ENCODE measurements around the gene NF1. TPM values are rescaled to one million over a fixed set of nuclear protein-coding genes. Genes with fewer than 3 reads are reported as not detected.

The NF1 gene
- total and polyA plus RNA-seq, 4 donors, result 8.4 to 116 (median 25.5) TPM

- 94% methylated on average over 4 of the region's 4 CpGs for WGBS, 2 donors
- H3K9ac ChIP-seq (ENCODE audit: insufficient read depth in 1 of 2, low read length in 2 of 2), result no peak overlapping the region
- peaks cover 0 to 3% (median 0%) of the 10 kb centered on the region in 4 donors for H3K36me3 ChIP-seq (ENCODE audit: control insufficient read depth in 4 of 4, insufficient read depth in 4 of 4, low read length in 4 of 4)
- no peak overlapping the region for H3K4me3 ChIP-seq
- H3K27me3 ChIP-seq (ENCODE audit: control insufficient read depth in 3 of 3, insufficient read depth in 3 of 3, low read length in 2 of 3), result no peaks in the 10 kb centered on the region
- H3K27ac ChIP-seq (ENCODE audit: low read depth in 1 of 2, low read length in 1 of 2), result no peak overlapping the region
- DNase-seq (no peak), ATAC-seq (ENCODE audit: insufficient read depth, low FRiP score) (no peak)
- H3K9me3 ChIP-seq (ENCODE audit: control insufficient read depth in 4 of 4, insufficient read depth in 3 of 4, low read length in 3 of 4), result no peaks in the 10 kb centered on the region
- TF ChIP-seq CTCF (IDR thresholded peaks at IDR 0.05; ENCODE audit: control extremely low read depth, extremely low read depth), result no peak
- H3K4me1 ChIP-seq (ENCODE audit: control insufficient read depth in 5 of 5, insufficient read depth in 5 of 5, low read length in 5 of 5), result peaks cover 0 to 5% (median 0%) of the 10 kb centered on the region in 5 donors
Measured at GRCh38 chr17:31113939-31114338, 19.2 kb downstream of the NF1 start.

- WGBS, 2 donors, result 89 to 96% methylated on average over 3 of the region's 3 CpGs
- no peak for TF ChIP-seq CTCF (IDR thresholded peaks at IDR 0.05; ENCODE audit: control extremely low read depth, extremely low read depth)
- Histone ChIP-seq H3K9ac (ENCODE audit: insufficient read depth in 1 of 2, low read length in 2 of 2) (no peak overlapping the region), H3K36me3 (ENCODE audit: control insufficient read depth in 4 of 4, insufficient read depth in 4 of 4, low read length in 4 of 4) (peaks cover 0 to 3% (median 0%) of the 10 kb centered on the region in 4 donors), H3K4me3 (no peak overlapping the region), H3K27ac (ENCODE audit: low read depth in 1 of 2, low read length in 1 of 2) (no peak overlapping the region), H3K27me3 (ENCODE audit: control insufficient read depth in 3 of 3, insufficient read depth in 3 of 3, low read length in 2 of 3) (no peaks in the 10 kb centered on the region), H3K4me1 (ENCODE audit: control insufficient read depth in 5 of 5, insufficient read depth in 5 of 5, low read length in 5 of 5) (peaks cover 0 to 3% (median 0%) of the 10 kb centered on the region in 5 donors), H3K9me3 (ENCODE audit: control insufficient read depth in 4 of 4, insufficient read depth in 3 of 4, low read length in 3 of 4) (no peaks in the 10 kb centered on the region)
- DNase-seq (no peak), ATAC-seq (ENCODE audit: insufficient read depth, low FRiP score) (no peak)
Measured at GRCh38 chr17:31114956-31115555, 20.3 kb downstream of the NF1 start.

GRCh38 chr17:31116167-31116566 is 21.4 kb downstream of the NF1 start:
- Histone ChIP-seq H3K4me1 (ENCODE audit: control insufficient read depth in 5 of 5, insufficient read depth in 5 of 5, low read length in 5 of 5) (peaks cover 0 to 3% (median 0%) of the 10 kb centered on the region in 5 donors), H3K27ac (ENCODE audit: low read depth in 1 of 2, low read length in 1 of 2) (no peak overlapping the region), H3K36me3 (ENCODE audit: control insufficient read depth in 4 of 4, insufficient read depth in 4 of 4, low read length in 4 of 4) (peaks cover 0 to 3% (median 0%) of the 10 kb centered on the region in 4 donors), H3K27me3 (ENCODE audit: control insufficient read depth in 3 of 3, insufficient read depth in 3 of 3, low read length in 2 of 3) (no peaks in the 10 kb centered on the region), H3K4me3 (no peak overlapping the region), H3K9ac (ENCODE audit: insufficient read depth in 1 of 2, low read length in 2 of 2) (no peak overlapping the region), H3K9me3 (ENCODE audit: control insufficient read depth in 4 of 4, insufficient read depth in 3 of 4, low read length in 3 of 4) (no peaks in the 10 kb centered on the region)
- no peak for TF ChIP-seq CTCF (IDR thresholded peaks at IDR 0.05; ENCODE audit: control extremely low read depth, extremely low read depth)
- 90 to 95% methylated on average over 4 of the region's 4 CpGs for WGBS, 2 donors
- no peak for ATAC-seq (ENCODE audit: insufficient read depth, low FRiP score)
- DNase-seq, result no peak

DNA sequence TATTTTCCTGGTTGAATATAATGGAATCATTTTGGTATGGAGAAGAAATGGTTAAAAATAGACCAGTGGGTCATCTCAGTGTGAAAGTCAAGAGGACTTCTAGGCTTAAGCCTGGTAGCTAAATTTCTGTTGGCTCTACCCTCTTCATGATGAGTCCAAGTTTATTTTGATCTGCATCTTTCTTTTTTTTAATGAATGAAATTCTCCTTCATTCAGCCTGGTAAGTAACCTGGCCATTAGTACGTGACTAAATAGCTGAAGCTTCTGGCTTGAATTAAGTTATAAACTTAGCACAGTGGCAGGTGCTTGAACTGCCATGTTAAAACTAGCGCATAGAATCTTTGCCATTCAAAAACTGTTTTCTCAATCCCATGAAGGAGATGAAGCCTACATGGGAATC is 28.0 kb downstream of the NF1 start:
- no peak for TF ChIP-seq CTCF (IDR thresholded peaks at IDR 0.05; ENCODE audit: control extremely low read depth, extremely low read depth)

More for the DNA sequence above, 28.0 kb downstream of the NF1 start:
- H3K36me3 ChIP-seq (ENCODE audit: control insufficient read depth in 4 of 4, insufficient read depth in 4 of 4, low read length in 4 of 4), result no peaks in the 10 kb centered on the region
- H3K9me3 ChIP-seq (ENCODE audit: control insufficient read depth in 4 of 4, insufficient read depth in 3 of 4, low read length in 3 of 4), result no peaks in the 10 kb centered on the region
- no peak overlapping the region for H3K4me3 ChIP-seq
- peaks cover 0 to 6% (median 0%) of the 10 kb centered on the region in 5 donors for H3K4me1 ChIP-seq (ENCODE audit: control insufficient read depth in 5 of 5, insufficient read depth in 5 of 5, low read length in 5 of 5)
- no peaks in the 10 kb centered on the region for H3K27me3 ChIP-seq (ENCODE audit: control insufficient read depth in 3 of 3, insufficient read depth in 3 of 3, low read length in 2 of 3)
- WGBS, 2 donors, result 83 to 99% methylated on average over 2 of the region's 2 CpGs
- ATAC-seq (ENCODE audit: insufficient read depth, low FRiP score) (no peak), DNase-seq (no peak)
- no peak overlapping the region for H3K9ac ChIP-seq (ENCODE audit: insufficient read depth in 1 of 2, low read length in 2 of 2)
- H3K27ac ChIP-seq (ENCODE audit: low read depth in 1 of 2, low read length in 1 of 2), result no peak overlapping the region

Measured in lung (tissue), 12 donors.